Measurements from ENCODE around the gene CBY2. TPM values are rescaled to one million over a fixed set of nuclear protein-coding genes. Genes with fewer than 3 reads are reported as not detected.

The CBY2 gene
- total and polyA plus RNA-seq, 7 donors, result not detected

- Histone ChIP-seq H3K4me1 (no peaks in the 10 kb centered on the region), H3K27ac (no peak overlapping the region), H3K27me3 (ENCODE audit: insufficient read depth in 3 of 3, low read length in 2 of 3) (no peaks in the 10 kb centered on the region), H3K4me3 (no peak overlapping the region), H3K9me3 (no peaks in the 10 kb centered on the region), H3K36me3 (ENCODE audit: insufficient read depth in 1 of 2, low read depth in 1 of 2) (no peaks in the 10 kb centered on the region)
- intact Hi-C loops (cut with DNase I), result no loop called here
- no peak for DNase-seq
- ATAC-seq, result no peak
- TF ChIP-seq CTCF (IDR thresholded peaks at IDR 0.05), result no peak
- 26 to 30% (median 29%) methylated on average over 1 of the region's 1 CpG for WGBS, 3 donors
Measured at GRCh38 chr13:45718992-45719391, 16.9 kb downstream of the CBY2 start.

GRCh38 chr13:45721203-45721731 is 19.1 kb downstream of the CBY2 start:
- no peak overlapping the region for H3K4me3 ChIP-seq
- intact Hi-C loops (cut with DNase I), result no loop called here
- DNase-seq, result no peak
- 67 to 69% (median 67%) methylated on average over 5 of the region's 5 CpGs for WGBS, 3 donors
- no peak overlapping the region for H3K27ac ChIP-seq
- no peaks in the 10 kb centered on the region for H3K36me3 ChIP-seq (ENCODE audit: insufficient read depth in 1 of 2, low read depth in 1 of 2)
- no peaks in the 10 kb centered on the region for H3K9me3 ChIP-seq
- TF ChIP-seq CTCF (IDR thresholded peaks at IDR 0.05), result no peak
- no peak for ATAC-seq
- no peaks in the 10 kb centered on the region for H3K27me3 ChIP-seq (ENCODE audit: insufficient read depth in 3 of 3, low read length in 2 of 3)
- H3K4me1 ChIP-seq, result no peaks in the 10 kb centered on the region

- ATAC-seq (no peak), DNase-seq (no peak)
- Histone ChIP-seq H3K4me3 (no peak overlapping the region), H3K27ac (no peak overlapping the region), H3K4me1 (no peaks in the 10 kb centered on the region), H3K27me3 (ENCODE audit: insufficient read depth in 3 of 3, low read length in 2 of 3) (no peaks in the 10 kb centered on the region), H3K36me3 (ENCODE audit: insufficient read depth in 1 of 2, low read depth in 1 of 2) (no peaks in the 10 kb centered on the region), H3K9me3 (no peaks in the 10 kb centered on the region)
- intact Hi-C loops (cut with DNase I), result no loop called here
- TF ChIP-seq CTCF (IDR thresholded peaks at IDR 0.05), result no peak
- 41 to 64% (median 42%) methylated on average over 2 of the region's 2 CpGs for WGBS, 3 donors
Measured at GRCh38 chr13:45723798-45724197, 21.7 kb downstream of the CBY2 start.

- intact Hi-C loops (cut with DNase I), result no loop called here
- ATAC-seq, result no peak
- 70 to 74% (median 73%) methylated on average over 6 of the region's 6 CpGs for WGBS, 3 donors
Measured at GRCh38 chr13:45728759-45729158, 26.6 kb downstream of the CBY2 start.

More at GRCh38 chr13:45728759-45729158, 26.6 kb downstream of the CBY2 start:
- Histone ChIP-seq H3K9me3 (no peaks in the 10 kb centered on the region), H3K27me3 (ENCODE audit: insufficient read depth in 3 of 3, low read length in 2 of 3) (no peaks in the 10 kb centered on the region), H3K4me3 (no peak overlapping the region), H3K27ac (no peak overlapping the region), H3K36me3 (ENCODE audit: insufficient read depth in 1 of 2, low read depth in 1 of 2) (no peaks in the 10 kb centered on the region), H3K4me1 (no peaks in the 10 kb centered on the region)
- no peak for DNase-seq
- TF ChIP-seq CTCF (IDR thresholded peaks at IDR 0.05), result no peak

Measured in psoas muscle (tissue), 8 donors.